Stimulated activated CD8-positive, alpha-beta memory T cell treated with anti-CD3 and anti-CD28 coated beads, Interleukin-2, amount 100 ng/mL, for 48 hours (primary cell): Measurements from ENCODE around the gene SERPINF2.
"Not testable (repeated sequence)": the region's sequence is repeated elsewhere in the genome, so short reads cannot be mapped to it uniquely, and the experiment has no call there.

Experiments used
- DNase-seq, 2 donors: peaks; one replicate each; pipeline ENCODE4 v3.0.0-alpha.2; 2020; ENCODE audit warnings: low read depth in 2 of 2

SERPINF2 gene

GRCh38 chr17:1716076-1716911, 26.4 kb upstream of the SERPINF2 start:
- peak; percentile 100 for DNase-seq

- peak; percentile 68 to 77 for DNase-seq
These were observed 25.6 kb upstream of the SERPINF2 start for GRCh38 chr17:1716912-1717695.

- no peak for DNase-seq
These were observed 24.1 kb upstream of the SERPINF2 start for GRCh38 chr17:1718362-1719165.

GRCh38 chr17:1720856-1721386, 21.8 kb upstream of the SERPINF2 start:
- DNase-seq: peak in 1 of 2 donors; percentile 53

- DNase-seq: not testable (repeated sequence)
These were observed 20.6 kb upstream of the SERPINF2 start for GRCh38 chr17:1722022-1722421.

GRCh38 chr17:1724351-1724868, 18.3 kb upstream of the SERPINF2 start, which contains the start of gene WDR81:
Gene WDR81, plus strand, starts transcription at chr17:1724704. Its CDS starts 256 bp downstream, at chr17:1724960.
- DNase-seq: peak; percentile 83 to 84

GRCh38 chr17:1724869-1725641, 17.6 kb upstream of the SERPINF2 start:
- no peak for DNase-seq

GRCh38 chr17:1725642-1726511, 16.8 kb upstream of the SERPINF2 start:
- no peak for DNase-seq

GRCh38 chr17:1726626-1727257, 15.9 kb upstream of the SERPINF2 start:
- DNase-seq: no peak

- DNase-seq: no peak
These were observed 15.3 kb upstream of the SERPINF2 start for GRCh38 chr17:1727258-1727789.

- DNase-seq: no peak
These were observed 14.6 kb upstream of the SERPINF2 start for GRCh38 chr17:1727876-1728630.

- no peak for DNase-seq
These were observed 12.7 kb upstream of the SERPINF2 start for GRCh38 chr17:1729966-1730325.

- no peak for DNase-seq
These were observed 12.1 kb upstream of the SERPINF2 start for GRCh38 chr17:1730326-1731193.

GRCh38 chr17:1731194-1731506, 11.5 kb upstream of the SERPINF2 start:
- no peak for DNase-seq

GRCh38 chr17:1732241-1732832, 10.3 kb upstream of the SERPINF2 start:
- DNase-seq: no peak

- DNase-seq: no peak
These were observed 9.8 kb upstream of the SERPINF2 start for GRCh38 chr17:1732833-1733321.

GRCh38 chr17:1733759-1734158, 8.9 kb upstream of the SERPINF2 start:
- no peak for DNase-seq
